ENCODE data around the gene NPR2. TPM values are rescaled to one million over a fixed set of nuclear protein-coding genes. Genes with fewer than 3 reads are reported as not detected.

Gene NPR2
- total and polyA plus RNA-seq, 2 of the 13 experiments (the other 11 are each of a cell fraction or from before 2014, with no cell fraction given): 7.4 to 9.4 TPM

- TF ChIP-seq ZBTB39 (CRISPR knock-in tag; IDR thresholded peaks at IDR 0.05) (no peak), ZNF274 (CRISPR knock-in tag; IDR thresholded peaks at IDR 0.05) (no peak), KLF9 (CRISPR knock-in tag; IDR thresholded peaks at IDR 0.05; ENCODE audit: low read depth) (no peak), TCF12 (IDR thresholded peaks at IDR 0.05) (no peak), TCF12 (CRISPR knock-in tag; IDR thresholded peaks at IDR 0.05) (no peak), ZNF367 (CRISPR knock-in tag; IDR thresholded peaks at IDR 0.05; ENCODE audit: borderline replicate concordance) (no peak), DZIP1 (CRISPR knock-in tag; IDR thresholded peaks at IDR 0.05) (peak; percentile 69; the same call in 1 of the 2 replicates), MAFG (CRISPR knock-in tag; IDR thresholded peaks at IDR 0.05) (no peak), GABPA (IDR thresholded peaks at IDR 0.05; ENCODE audit: low read depth, low read length) (peak; percentile 30; the same call in 1 of the 2 replicates), GABPA (CRISPR knock-in tag; IDR thresholded peaks at IDR 0.05; ENCODE audit: low read depth) (no peak; the same call in 1 of the 2 replicates), SOX13 (IDR thresholded peaks at IDR 0.05) (no peak), SOX13 (CRISPR knock-in tag; conservative IDR thresholded peaks at IDR 0.05 in 1 of 2, IDR thresholded peaks at IDR 0.05 in 1 of 2) (no peak), ZFX (CRISPR knock-in tag; IDR thresholded peaks at IDR 0.05; ENCODE audit: low read depth) (no peak; the same call in 1 of the 2 replicates)
These were observed 41.7 kb upstream of the NPR2 start (continued) for GRCh38 chr9:35749515-35750255.
